Parathyroid adenoma (tissue), 2 donors: ENCODE results near the gene CXXC5.
A peak's percentile ranks its signal among the peaks of the same experiment; 100 is the strongest.

Experiments
- H2AFZ ChIP-seq: fragments of 300-600 bp; sonication (generic); one replicate; pipeline ENCODE4 v1.7.0; 2017; ENCODE audit warnings: antibody characterized with exemption, mild to moderate bottlenecking
- H3K27ac ChIP-seq: fragments of 300-600 bp; sonication (generic); one replicate; pipeline ENCODE4 v1.7.0; 2017
- H3K27me3 ChIP-seq: fragments of 300-600 bp; sonication (generic); one replicate; pipeline ENCODE4 v1.7.0; 2017; ENCODE audit warnings: low read length; ENCODE audit not compliant: control insufficient read depth, insufficient read depth
- H3K36me3 ChIP-seq: fragments of 300-600 bp; sonication (generic); one replicate; pipeline ENCODE4 v1.7.0; 2017; ENCODE audit warnings: low read length; ENCODE audit not compliant: control insufficient read depth, insufficient read depth
- H3K4me1 ChIP-seq: fragments of 300-600 bp; sonication (generic); one replicate; pipeline ENCODE4 v1.7.0; 2017; ENCODE audit warnings: control low read depth
- H3K4me2 ChIP-seq: fragments of 300-600 bp; sonication (generic); one replicate; pipeline ENCODE4 v1.7.0; 2017; ENCODE audit warnings: low read length
- H3K4me3 ChIP-seq: fragments of 300-600 bp; sonication (generic); one replicate; pipeline ENCODE4 v1.7.0; 2017; ENCODE audit warnings: low read depth, low read length
- H3K79me2 ChIP-seq: fragments of 300-600 bp; sonication (generic); one replicate; pipeline ENCODE4 v1.7.0; 2017; ENCODE audit warnings: control low read depth
- H3K9ac ChIP-seq: fragments of 300-600 bp; sonication (generic); one replicate; pipeline ENCODE4 v1.7.0; 2017; ENCODE audit warnings: mild to moderate bottlenecking
- H3K9me3 ChIP-seq: fragments of 300-600 bp; sonication (generic); one replicate; pipeline ENCODE4 v1.7.0; 2017; ENCODE audit warnings: low read length; ENCODE audit not compliant: control insufficient read depth
- TF ChIP-seq, protein P1 (sequence below): fragments of 300-600 bp; sonication (generic); IDR thresholded peaks from one replicate; pipeline ENCODE4 v1.7.0; 2017; ENCODE audit warnings: antibody characterized with exemption, mild to moderate bottlenecking
- donor health status: primary hyperparathyroidism.

Gene CXXC5

DNA sequence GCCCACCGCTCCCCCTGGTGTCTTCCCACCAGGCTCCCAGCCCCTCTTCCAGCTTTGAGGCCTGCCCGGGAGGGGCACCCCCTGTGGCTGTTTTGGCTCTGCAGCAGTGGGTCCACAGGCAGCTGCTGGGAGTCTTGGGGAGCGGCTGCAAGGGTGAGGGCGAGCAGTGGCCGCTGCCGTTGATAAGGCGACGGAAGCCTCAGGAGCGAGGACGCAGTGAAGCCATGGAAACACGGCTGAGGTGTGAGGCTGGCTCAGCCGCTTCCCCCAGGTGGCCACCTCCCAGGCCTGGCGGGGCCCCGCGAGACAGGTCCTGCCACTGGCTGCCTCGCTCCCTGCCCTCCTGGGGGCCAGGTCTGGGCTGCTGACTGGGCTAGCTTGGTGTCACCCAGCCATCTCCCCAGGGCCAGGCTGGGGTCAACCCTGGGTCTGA, 41.5 kb downstream of the CXXC5 start:
- H3K9me3 ChIP-seq, result no peaks in the 10 kb centered on the region
- peak overlapping the region; percentile 5 for H3K4me2 ChIP-seq
- H2AFZ ChIP-seq, result peak overlapping the region; percentile 1
- no peak overlapping the region for H3K4me3 ChIP-seq
- no peaks in the 10 kb centered on the region for H3K79me2 ChIP-seq
- no peak overlapping the region for H3K27ac ChIP-seq
- H3K4me1 ChIP-seq, result peaks cover 10% of the 10 kb centered on the region
- H3K36me3 ChIP-seq, result no peaks in the 10 kb centered on the region
- TF ChIP-seq, protein P1, sequence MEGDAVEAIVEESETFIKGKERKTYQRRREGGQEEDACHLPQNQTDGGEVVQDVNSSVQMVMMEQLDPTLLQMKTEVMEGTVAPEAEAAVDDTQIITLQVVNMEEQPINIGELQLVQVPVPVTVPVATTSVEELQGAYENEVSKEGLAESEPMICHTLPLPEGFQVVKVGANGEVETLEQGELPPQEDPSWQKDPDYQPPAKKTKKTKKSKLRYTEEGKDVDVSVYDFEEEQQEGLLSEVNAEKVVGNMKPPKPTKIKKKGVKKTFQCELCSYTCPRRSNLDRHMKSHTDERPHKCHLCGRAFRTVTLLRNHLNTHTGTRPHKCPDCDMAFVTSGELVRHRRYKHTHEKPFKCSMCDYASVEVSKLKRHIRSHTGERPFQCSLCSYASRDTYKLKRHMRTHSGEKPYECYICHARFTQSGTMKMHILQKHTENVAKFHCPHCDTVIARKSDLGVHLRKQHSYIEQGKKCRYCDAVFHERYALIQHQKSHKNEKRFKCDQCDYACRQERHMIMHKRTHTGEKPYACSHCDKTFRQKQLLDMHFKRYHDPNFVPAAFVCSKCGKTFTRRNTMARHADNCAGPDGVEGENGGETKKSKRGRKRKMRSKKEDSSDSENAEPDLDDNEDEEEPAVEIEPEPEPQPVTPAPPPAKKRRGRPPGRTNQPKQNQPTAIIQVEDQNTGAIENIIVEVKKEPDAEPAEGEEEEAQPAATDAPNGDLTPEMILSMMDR, result no peak
- H3K9ac ChIP-seq, result no peak overlapping the region
- H3K27me3 ChIP-seq, result no peaks in the 10 kb centered on the region

GRCh38 chr5:139690064-139690802, 42.1 kb downstream of the CXXC5 start:
- TF ChIP-seq, protein P1, result peak; percentile 74
- H3K27ac ChIP-seq, result no peak overlapping the region
- H3K27me3 ChIP-seq, result no peaks in the 10 kb centered on the region
- no peak overlapping the region for H3K9ac ChIP-seq
- H3K36me3 ChIP-seq, result no peaks in the 10 kb centered on the region
- no peak overlapping the region for H3K4me3 ChIP-seq
- no peaks in the 10 kb centered on the region for H3K79me2 ChIP-seq
- H3K4me2 ChIP-seq, result peak overlapping the region; percentile 5
- peak overlapping the region; percentile 1 for H2AFZ ChIP-seq
- H3K4me1 ChIP-seq, result peaks cover 10% of the 10 kb centered on the region
- no peaks in the 10 kb centered on the region for H3K9me3 ChIP-seq

DNA sequence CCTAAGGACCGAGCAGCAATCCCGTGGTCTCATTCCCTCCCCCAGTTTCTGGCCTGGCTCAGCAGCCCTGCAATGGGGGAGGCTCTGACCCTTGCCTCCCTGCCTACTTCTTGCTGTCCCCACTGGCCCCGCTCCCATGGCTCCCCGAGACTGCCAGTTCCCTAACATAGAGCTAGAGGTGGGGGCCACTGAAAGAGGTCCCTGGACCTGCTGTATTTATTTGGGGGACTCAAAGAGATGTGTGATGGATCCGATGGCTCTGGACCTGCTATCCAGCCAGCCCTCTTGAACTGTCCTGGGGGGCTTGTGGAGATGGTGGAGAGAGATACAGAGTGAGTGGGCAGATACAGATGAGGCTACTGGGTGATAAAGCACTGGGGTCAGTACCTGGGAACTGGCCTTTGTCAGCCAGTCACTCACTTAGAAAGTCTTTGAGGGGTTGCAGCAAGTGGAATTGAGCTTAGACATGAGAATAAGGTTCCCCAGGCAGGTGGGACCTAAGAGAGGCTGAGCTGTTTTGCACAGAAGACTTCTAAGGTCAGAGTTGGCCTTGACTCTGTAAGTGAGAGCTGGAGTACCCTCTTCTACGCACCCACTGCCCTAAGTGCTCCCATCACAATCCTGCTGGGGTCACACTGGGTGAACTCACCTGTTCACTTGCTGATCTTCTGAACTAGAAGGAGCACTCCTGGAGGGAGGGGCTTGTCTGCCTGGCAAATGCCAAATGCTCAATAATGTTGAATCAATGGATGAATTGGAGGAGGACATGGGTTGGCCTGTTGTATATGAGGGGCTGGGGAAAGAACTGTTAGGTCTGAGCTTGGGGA, 42.9 kb downstream of the CXXC5 start:
- Histone ChIP-seq H3K4me1 (peaks cover 10% of the 10 kb centered on the region), H3K4me2 (no peak overlapping the region), H3K27ac (no peak overlapping the region)

DNA sequence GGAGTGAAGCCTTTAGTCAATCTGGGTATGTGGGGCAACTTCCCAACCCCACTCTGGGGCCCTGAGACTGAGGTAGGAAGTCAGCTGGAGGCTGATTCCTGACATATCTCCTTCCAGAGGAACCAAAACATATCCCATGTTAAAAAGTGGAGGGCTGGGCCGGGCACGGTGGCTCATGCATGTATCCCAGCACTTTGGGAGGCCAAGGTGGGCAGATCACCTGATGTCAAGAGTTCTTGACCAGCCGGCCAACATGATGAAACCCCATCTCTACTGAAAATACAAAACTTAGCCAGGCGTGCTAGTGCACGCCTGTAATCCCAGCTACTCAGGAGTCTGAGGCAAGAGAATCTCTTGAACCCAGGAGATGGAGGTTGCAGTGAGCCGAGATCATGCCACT, 44.0 kb downstream of the CXXC5 start:
- TF ChIP-seq, protein P1, result no peak
- H3K79me2 ChIP-seq, result no peaks in the 10 kb centered on the region
- H2AFZ ChIP-seq, result no peak overlapping the region
- H3K4me2 ChIP-seq, result no peak overlapping the region
- no peak overlapping the region for H3K9ac ChIP-seq
- no peaks in the 10 kb centered on the region for H3K36me3 ChIP-seq
- H3K9me3 ChIP-seq, result no peaks in the 10 kb centered on the region
- H3K27ac ChIP-seq, result no peak overlapping the region
- peaks cover 10% of the 10 kb centered on the region for H3K4me1 ChIP-seq
- H3K4me3 ChIP-seq, result no peak overlapping the region
- no peaks in the 10 kb centered on the region for H3K27me3 ChIP-seq

More for the DNA sequence above, 42.9 kb downstream of the CXXC5 start:
- Histone ChIP-seq H2AFZ (no peak overlapping the region), H3K27me3 (no peaks in the 10 kb centered on the region), H3K36me3 (no peaks in the 10 kb centered on the region), H3K79me2 (no peaks in the 10 kb centered on the region), H3K4me3 (no peak overlapping the region), H3K9me3 (no peaks in the 10 kb centered on the region), H3K9ac (no peak overlapping the region)
- TF ChIP-seq, protein P1, result no peak
